HG02678 (cell line): Measurements from ENCODE around the gene STIM1.

Experiments used
- ATAC-seq: cut with Tn5 transposase; IDR thresholded peaks from one replicate; pipeline ENCODE4 v1.9.1; 2021; ENCODE audit warnings: mild to moderate bottlenecking, moderate library complexity; ENCODE audit not compliant: unreplicated experiment

STIM1 gene

DNA sequence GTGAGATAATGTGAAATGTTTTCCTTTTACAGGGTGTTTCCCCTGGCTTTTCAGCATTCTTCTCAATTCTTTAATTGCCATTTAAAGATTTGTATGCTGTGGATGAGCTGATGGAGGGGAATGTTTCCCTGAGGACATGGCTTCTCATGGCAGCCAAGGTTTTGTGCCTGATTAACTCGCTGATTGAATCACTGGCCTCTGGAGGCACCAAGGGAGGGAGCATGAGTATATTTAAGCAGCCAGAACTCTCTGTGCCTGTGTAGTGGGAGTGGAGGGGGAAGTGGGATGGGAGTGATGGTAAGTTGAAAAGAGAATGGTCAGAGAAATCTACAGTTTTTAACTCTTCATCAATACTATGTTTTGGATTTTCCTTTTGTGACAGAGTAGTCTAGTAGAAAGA is 88.7 kb downstream of the STIM1 start:
- no peak for ATAC-seq

DNA sequence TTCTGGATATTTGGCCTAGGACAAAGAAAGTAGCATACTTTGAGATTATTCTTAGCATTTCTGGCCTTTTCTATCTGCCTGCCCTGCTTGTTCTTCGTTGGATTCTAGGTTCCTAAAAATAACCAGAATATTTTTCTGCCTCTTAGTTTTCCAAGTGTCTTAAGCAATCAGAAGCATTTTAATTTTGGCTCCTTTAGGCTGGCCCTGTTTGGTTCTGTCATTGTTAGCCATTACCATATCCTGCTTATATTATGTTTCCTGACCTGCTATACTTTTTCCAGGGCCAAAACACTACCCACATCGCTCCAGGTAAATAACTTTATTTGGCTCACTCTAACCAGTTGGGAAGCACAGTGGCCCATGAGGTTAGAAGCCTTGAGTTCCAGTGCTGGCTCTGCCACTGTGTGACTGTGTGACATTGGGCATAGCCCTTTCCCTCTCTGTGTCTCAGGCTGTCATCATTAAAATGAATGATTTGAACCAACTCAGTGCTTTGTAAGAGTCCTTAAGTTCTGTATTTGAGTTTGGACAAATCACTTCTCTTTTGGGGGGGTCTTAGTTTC is 91.1 kb downstream of the STIM1 start:
- no peak for ATAC-seq

DNA sequence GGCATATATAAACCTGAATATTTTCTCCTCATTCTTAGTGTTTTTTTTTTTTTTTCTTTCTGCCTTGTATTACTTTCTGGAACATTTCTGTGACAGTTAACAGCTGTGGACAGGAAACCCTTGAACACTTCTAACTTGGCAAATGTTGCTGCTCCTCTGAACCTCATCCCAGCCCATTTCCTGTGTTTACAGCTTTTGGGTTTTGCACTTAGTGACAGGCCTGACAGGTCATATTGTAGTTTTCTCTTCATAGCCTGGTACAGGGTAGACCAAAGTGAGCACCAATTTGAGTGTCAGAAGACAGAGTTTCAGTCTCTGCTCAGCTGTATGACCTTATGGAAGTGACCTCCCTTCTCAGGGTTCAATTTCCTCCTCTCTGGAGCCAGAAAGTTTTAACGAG is 91.6 kb downstream of the STIM1 start:
- peak; percentile 78 for ATAC-seq

DNA sequence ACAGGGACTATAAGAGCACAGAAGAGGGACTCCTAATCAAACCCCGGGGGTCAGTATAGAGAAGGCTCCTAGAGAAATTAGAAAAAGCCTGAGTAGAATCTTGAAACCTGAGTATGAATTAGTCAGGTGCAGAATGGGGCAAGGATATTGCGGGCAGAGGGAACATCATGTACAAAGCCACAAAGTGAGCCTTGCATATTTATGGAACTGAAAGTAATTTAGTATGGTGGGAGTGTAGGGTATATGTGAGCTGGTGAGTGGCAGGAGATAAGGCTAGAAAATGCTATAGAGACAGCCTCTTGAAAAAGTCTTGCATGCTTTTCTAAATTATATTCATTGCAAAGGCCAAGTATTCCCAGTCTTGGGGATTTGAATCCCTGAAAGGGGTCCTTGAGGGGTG is 93.7 kb downstream of the STIM1 start:
- ATAC-seq, result peak; percentile 78

DNA sequence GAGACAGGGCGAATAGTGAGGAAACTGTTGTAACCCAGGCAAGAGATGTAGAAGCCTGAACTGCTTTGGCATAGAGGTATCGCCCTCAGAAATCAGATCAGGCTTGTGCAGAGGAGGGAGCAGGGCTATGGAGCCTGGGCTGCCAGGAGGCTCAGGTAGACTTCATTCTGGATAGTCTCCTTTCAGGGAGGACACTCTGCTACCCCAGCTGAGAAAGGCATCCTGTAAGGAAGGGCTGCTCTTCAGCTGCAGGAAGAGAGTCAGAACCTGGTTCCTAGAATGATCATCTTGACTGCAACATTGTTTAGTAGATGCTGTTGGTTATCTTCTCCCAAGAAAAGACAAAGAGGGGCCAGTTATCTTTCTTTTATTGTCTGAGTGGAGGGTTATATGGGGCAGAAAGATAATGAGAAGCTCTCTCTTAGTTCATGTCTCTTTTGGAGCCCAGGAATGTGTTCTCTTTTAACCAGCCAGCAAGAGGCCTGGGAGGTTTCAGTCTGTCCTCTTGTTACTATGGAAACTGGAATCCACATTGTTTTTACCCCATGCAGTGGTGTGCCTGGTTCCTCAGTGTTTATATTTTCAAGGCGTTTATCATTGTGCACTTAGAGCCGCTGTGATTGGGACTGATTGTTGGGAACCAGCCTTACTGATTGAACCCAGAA is 95.7 kb downstream of the STIM1 start:
- ATAC-seq, result no peak

DNA sequence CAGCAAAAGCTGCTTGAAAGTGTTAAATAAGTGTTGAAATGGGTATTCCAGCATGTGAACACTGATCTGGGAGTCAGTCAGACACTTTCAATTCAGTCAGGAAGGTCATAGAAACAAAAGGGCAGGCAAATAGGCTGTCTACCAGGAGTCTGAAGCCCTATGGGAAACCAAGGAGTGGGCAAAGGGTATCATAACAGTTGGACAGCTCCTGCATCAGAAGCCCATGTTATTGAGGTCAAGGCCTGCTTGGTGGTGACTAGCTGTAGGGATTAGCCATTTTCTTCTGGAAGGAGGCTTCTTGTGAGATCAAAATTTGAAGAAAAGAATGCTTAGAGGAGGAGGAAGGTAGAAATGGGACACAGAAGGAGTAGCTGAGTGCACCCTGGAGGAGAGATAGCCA is 97.3 kb downstream of the STIM1 start:
- ATAC-seq, result no peak

DNA sequence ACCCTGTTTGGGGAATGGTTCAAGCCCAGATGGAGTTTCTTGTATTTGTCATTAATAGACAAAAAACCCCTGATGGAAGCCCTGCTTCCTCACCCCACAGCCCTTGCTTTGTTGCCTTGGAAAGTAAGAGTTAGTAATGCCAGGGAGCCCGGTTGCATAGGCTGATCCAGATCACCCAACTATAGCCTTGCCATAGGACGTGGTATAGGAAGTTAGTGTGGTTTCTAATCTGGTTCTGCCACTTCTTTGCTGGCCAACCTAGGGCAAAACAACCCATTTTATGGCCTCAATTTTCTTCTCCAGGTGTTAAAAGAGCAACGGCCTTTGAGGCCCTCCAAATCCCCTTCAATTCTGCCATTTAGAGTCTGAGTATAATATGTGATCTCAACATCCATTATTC is 97.9 kb downstream of the STIM1 start:
- ATAC-seq, result no peak

DNA sequence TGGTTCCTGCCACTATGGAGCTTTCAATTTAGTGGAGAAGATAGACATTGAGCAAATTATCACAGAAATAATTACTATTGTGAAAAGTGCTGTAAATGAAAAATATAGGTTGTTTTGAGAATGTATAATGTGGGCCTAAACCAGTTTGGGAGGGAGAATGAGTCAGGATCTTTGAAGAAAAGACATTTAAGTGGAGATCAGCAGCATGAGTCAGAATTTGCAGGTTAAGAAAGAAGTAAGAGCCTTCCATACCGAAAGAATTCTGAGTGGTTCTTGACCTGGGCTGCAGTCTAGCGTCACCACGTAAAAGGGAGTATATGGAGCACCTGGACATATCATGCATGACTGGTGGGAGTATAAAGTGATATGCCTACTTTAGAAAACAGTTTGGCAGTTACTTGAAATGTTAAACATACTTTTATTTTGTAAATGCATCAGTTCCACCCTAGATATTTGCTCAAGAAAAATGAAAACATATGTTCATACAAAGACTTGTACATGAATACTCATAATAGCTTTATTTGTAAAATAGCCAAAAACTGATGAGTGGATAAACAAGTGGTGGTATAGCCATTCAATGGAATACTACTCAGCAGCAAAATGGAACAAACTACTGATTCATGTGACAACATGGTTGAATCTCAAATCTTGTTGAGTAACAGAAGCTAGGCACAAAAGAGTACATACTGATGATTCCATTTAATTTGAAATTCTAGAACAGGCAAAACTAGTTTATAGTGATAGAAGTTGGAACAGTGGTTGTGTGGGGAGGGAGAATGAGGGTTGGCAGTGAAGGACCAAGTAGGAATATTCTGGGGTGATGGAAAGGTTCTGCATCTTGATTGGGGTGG is 99.2 kb downstream of the STIM1 start:
- no peak for ATAC-seq

DNA sequence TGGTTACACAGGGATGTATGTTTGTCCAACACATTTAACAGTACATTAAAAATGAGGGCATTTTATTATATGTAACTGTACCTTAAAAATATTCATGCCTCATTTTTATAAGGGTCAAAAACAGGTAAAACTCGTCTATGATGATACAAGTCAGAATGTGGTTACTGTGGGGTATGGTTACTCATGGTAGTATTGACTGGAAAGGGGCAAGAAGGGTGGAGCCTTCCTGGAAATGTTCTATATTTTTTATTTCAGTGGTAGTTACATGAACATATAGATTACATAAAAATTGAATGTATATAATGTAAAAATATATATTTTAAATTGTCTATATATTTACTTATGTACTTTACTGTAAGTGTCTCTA is 99.8 kb downstream of the STIM1 start:
- no peak for ATAC-seq

DNA sequence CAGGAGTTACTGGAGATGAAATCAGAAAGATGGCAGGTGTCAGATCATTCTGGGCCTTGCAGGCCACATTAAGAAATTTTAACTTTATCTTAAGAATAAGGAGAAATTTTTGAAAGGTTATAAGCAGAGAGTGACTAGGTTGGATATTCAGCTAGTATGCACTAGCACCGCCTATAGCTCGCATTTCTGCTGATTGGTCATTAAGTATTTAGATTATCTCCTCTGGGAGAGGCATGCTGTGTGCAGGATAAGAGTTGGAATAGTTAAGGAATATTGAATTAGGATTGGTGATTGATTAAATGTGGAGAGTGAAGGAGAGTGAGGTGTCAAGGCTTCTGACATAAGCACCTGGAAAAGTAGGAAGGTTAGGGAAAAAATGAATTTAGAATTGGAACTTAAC is 100.6 kb downstream of the STIM1 start:
- no peak for ATAC-seq

DNA sequence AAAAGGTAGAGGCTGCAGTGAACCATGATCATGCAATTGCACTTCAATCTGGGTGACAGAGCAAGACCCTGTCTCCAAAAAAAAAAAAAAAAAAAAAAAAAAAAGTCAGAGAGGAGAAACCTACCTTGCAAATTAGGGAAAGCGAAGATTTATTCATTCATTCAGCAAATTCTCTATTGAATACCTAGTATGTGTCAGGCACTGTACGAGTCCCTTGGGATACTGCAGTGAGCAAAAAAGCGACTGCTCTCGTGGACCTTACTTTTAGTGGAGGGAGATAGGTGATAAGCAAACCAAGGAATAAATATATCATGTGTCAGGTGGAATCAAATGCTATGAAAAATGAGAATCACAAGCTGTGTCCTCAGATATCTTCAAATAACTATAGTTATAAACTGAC is 101.3 kb downstream of the STIM1 start:
- no peak for ATAC-seq

DNA sequence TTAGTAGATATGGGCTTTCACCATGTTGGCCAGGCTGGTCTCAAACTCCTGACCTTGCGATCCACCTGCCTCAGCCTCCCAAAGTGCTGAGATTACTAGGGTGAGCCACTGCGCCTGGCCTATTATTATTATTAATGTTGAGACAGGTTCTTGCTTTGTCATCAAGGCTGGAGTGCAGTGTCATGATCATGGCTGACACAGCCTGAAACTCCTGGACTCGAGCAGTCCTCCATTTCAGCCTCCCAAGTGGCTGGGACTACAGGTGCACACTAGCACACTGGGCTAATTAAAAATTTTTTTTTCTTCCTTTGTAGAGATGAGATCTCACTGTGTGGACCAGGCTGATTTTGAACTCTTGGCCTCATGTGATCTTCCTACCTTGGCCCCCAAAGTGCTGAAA is 102.0 kb downstream of the STIM1 start:
- ATAC-seq, result no peak

DNA sequence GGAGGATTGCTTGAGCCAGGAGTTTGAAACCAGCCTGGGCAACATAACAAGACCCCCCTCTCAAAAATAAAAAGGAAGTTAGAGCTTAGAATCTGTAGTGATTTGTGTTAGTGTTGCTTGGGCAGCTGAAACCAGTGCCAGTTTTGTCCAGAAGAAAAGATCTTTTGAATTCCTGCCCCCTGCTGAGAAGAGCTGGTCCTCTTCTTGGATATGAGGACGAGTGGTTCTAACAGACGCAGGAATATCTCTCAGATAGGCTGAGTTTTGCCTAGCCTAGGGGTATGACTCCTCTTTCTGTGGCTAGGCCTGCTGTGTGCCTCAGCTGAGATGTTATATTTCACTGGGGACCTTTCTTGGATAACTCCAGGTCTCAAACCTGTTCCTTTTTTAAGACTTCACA is 102.8 kb downstream of the STIM1 start:
- ATAC-seq, result no peak

DNA sequence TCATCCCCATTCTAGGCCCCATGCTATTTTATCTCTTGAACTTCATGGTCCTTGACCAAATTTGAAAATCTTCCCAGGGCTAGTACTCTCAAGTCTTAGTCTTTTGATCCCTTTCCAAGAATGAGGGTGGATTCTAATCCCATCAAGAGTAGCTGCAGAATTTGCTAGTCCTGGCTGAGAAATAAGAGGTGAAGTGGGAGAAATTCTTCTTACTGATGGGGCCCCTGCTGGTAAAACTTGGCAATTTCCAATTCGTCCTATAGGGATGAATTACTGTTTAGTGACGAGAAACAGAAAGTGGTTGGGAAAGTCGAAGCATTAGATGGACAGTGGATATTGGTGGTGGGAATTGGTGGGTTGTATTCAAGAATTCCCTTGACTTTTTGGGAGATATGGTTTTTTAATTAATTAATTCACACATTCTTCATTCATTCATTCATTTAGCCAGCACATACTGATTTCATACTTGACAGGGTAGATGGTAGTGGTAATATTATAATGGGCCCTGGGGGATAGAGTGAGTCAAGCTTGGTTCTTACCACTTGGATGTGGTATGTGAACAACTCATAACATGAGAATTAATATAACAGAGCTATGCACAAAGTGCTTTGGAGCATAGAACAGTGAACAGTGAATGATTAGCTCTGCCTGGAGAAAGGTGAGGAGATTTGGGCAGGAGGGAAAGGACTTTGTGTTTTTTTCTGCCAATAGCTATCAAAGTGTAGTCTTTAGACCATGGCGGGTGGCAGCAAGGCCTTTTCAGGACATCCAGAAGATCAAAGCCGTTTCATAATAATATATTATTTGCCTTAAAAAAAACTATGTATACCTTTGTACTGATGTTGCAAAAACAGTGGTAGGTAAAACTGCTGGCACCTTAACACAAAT is 103.8 kb downstream of the STIM1 start:
- ATAC-seq, result no peak

DNA sequence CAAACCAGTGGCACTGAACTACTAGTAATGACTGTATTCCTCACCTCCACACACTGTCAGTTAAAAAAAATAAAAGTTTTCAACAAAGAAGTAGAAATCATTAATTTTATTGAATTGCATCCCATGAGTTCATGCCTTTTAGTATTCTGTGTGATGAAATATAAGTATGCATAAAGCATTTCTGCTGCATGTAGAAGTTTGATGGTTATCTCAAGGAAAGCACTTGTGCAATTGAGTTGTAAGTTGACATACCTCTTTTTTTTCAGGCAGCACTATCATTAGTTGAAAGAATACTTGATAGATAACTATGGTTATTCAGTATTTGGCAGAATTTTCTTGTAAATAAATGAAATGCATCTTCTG is 104.4 kb downstream of the STIM1 start:
- no peak for ATAC-seq

DNA sequence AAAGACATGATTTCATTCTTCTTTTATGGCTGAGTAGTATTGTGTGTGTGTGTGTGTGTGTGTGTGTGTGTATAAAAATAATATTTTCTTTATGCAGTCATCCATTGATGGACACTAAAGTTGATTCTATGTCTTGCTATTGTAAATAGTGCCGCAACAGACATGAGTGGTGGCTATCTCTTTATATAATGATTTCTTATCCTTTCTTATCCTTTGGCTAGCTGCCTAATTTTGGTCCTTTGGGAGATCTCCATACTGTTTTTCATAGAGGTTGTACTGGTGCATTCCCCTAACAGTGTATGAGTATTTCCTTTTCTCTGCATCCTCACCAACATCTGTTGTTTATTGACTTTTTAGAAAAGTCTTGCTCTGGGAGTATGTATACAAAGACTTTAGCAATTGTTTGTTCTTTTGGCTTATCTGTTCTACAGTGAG is 107.0 kb downstream of the STIM1 start:
- no peak for ATAC-seq

DNA sequence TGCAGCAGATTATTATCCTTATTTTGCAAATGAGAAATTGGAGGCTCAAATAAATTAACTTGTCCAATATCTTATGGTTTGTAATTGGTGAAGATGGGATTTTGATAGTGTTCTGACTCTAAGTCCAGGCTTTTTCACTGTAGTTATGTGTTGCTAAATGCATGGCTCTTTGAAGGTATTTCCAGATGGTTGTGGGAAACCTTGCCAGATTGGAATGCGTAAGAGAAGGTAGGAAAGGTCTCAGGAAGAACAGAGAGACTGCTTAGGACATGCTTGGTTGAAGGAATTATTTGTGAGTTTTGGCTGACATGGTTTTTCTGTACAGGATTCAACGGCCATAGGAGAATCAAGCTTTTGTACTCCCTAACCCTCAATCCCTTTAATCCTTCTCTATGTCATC is 108.6 kb downstream of the STIM1 start:
- ATAC-seq, result no peak

DNA sequence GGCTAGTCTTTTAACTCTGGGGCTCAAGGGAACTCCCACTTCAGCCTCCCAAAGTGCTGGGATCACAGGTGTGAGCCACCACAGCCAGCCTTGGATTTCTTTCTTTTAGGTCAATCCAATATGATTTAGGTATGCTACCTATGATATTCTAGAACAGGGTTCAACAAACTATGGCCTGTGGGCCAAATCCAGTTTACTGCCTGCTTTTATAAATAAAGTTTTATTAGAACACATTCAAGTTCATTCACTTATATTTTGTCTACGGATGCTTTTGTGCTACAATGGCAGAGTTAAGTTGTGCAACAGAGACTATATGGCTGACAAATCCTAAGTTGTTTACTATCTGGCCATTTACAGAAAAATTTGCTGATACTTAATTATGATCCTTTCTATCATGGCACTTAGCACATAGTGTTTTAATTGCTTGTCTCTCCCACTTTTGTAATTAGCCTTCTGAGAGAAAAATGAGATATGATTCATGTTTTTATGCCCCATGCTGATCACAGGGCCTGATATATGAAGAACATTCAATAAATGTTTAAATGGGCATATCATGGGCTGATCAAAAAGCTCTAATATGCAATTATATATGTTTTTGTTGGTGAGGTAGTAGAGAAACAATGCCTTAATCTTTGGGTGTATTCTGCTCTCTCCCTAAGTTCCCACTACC is 109.6 kb downstream of the STIM1 start:
- ATAC-seq, result no peak

DNA sequence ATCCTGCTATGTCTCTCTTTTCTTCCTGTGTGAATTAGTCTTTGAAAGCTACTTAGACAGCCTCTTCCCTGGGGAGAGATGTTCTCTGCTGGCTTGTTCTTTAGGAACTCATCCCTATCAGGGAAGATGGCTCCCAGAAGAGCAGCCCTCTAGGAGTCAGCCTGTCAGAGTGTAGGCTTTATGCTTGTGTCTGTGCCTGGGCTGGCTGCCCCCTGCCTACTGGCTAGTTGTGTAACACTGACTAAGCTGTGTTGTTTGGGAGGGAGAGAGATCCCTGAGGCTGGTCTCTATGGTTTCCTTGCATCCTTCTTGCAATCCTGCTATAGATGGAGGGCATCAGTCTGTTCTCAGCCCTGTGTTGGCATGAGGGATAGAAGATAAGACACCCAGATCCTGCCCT is 112.2 kb downstream of the STIM1 start:
- ATAC-seq, result no peak

DNA sequence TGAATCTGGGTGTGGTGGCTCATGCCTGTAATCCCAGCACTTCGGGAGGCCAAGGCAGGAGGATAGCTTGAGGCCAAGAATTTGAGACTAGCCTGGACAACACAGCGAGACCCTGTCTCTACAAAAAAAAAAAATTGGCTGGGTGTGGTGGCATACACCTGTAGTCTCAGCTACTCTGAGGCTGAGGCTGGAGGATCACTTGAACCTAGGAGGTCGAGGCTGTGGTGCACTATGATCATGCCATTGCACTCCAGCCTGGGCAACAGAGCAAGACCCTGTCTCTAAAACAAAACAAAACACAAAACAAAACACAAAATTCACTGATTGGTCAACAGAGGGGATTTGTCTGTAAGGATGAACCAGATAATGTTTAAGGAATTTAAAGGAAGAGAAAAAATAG is 113.7 kb downstream of the STIM1 start:
- ATAC-seq, result no peak

DNA sequence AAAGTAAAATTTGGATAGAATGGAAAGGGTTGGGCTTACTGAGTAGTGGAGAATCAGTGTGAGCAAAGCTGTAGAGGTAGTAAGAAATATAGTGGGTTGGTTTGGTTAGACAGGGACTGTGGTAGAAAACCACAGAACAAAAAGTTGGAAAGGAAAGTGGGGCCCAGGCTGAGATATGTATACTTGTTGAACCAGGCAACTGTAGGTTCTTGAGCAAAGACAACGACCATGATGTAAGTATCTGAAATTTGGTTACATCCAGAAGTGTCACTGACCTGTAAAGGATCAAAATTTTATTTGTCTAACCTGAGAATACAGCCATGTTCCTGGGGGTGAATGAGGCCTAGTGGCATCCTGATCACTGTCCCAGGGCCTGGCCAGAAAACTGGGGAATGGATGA is 114.1 kb downstream of the STIM1 start:
- ATAC-seq, result no peak
